Measurements from ENCODE around the gene OR2L5. TPM values are rescaled to one million over a fixed set of nuclear protein-coding genes. Genes with fewer than 3 reads are reported as not detected.

The OR2L5 gene
- total RNA-seq, 1 experiment from 2014 or later: not detected

DNA sequence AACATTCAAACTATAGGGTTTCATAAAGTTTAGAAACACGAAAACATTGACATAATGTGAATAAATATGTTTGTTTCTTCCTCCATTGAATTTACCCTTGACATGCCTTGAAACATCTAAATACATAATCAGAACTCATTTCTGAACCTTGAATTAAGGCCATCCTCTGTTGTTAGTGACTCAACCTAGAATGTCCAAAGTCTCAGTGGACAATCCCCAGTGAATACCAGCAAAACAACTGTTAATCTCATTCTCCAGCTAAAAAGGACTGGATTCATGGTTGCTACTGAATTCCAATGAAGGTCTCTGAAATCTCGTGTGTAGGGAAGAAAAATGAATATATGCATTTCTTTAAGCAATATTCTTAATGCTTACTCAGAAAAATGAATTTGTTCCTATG, 16.3 kb downstream of the OR2L5 start, which contains the start of gene OR2L2:
TSS of gene OR2L2 (plus strand) at position 301 of the 400 bp plus-strand sequence. CDS start 8,198 bp downstream, outside the sequence.
- no peak for DNase-seq (ENCODE audit: low read depth, low spot score)
- Histone ChIP-seq H3K4me1 (ENCODE audit: control insufficient read depth in 1 of 2, insufficient read depth in 2 of 2, low read length in 2 of 2) (no peaks in the 10 kb centered on the region), H3K27ac (ENCODE audit: low read depth, low read length) (no peak within 1 kb of the TSS), H3K9me3 (ENCODE audit: control insufficient read depth in 1 of 2, insufficient read depth in 1 of 2, low read depth in 1 of 2, low read length in 2 of 2) (peaks cover 7 to 10% of the 10 kb centered on the region in 2 experiments; a peak in 2 of 4 replicates), H3K27me3 (ENCODE audit: insufficient read depth, low read length) (no peaks in the 10 kb centered on the region), H3K79me2 (ENCODE audit: insufficient read depth, low read length) (no peaks in the 10 kb centered on the region), H3K4me2 (ENCODE audit: low read length) (no peak within 1 kb of the TSS), H4K20me1 (ENCODE audit: insufficient read depth) (no peaks in the 10 kb centered on the region), H3K9me2 (ENCODE audit: insufficient read depth) (no peaks in the 10 kb centered on the region), H3K9ac (ENCODE audit: low read length) (no peak within 1 kb of the TSS), H3K36me3 (ENCODE audit: control insufficient read depth in 1 of 2, insufficient read depth in 2 of 2, low read length in 2 of 2) (no peaks in the 10 kb centered on the region), H3K4me3 (replicated peaks in 1 of 2; ENCODE audit: low read depth in 1 of 2, low read length in 2 of 2) (no peak within 1 kb of the TSS), H2AFZ (ENCODE audit: low read depth, low read length, poor library complexity, severe bottlenecking) (no peak within 1 kb of the TSS)
- POLR2A ChIA-PET: no interaction called here
- CTCF ChIA-PET: no interaction called here
- no TSS peak for BruUV-seq (replicated peaks)
- RAD21 ChIA-PET (ENCODE audit: low non-redundant PET in 1 of 2, low total read pairs in 2 of 2, uncharacterized antibody in 2 of 2, unreplicated experiment in 2 of 2): no interaction called here
- TF ChIP-seq ZBTB33 (IDR thresholded peaks at IDR 0.05; ENCODE audit: extremely low read depth, insufficient replicate concordance, low read length) (no peak), EGR1 (IDR thresholded peaks at IDR 0.05; ENCODE audit: low read depth) (no peak), TCF7L2 (IDR thresholded peaks at IDR 0.05; ENCODE audit: borderline replicate concordance, extremely low read depth, insufficient read depth, insufficient read length) (no peak), CBX3 (IDR thresholded peaks at IDR 0.05; ENCODE audit: low read depth) (no peak), RAD21 (IDR thresholded peaks at IDR 0.05; ENCODE audit: low read depth) (no peak), POLR2AphosphoS5 (IDR thresholded peaks at IDR 0.05; ENCODE audit: low read depth, low read length) (no peak), SP1 (IDR thresholded peaks at IDR 0.05; ENCODE audit: low read depth) (no peak), YY1 (IDR thresholded peaks at IDR 0.05; ENCODE audit: extremely low read depth, insufficient replicate concordance, low read depth, low read length) (no peak), ZFX (IDR thresholded peaks at IDR 0.05) (no peak), ZNF274 (IDR thresholded peaks at IDR 0.05; ENCODE audit: low read depth, low read length) (no peak), REST (IDR thresholded peaks at IDR 0.05; ENCODE audit: low read depth) (no peak), FOSL1 (IDR thresholded peaks at IDR 0.05; ENCODE audit: low read depth) (no peak), EZH2phosphoT487 (IDR thresholded peaks at IDR 0.05; ENCODE audit: borderline replicate concordance) (no peak), CTCF (IDR thresholded peaks at IDR 0.05 in 2 of 3, conservative IDR thresholded peaks at IDR 0.05 in 1 of 3; ENCODE audit: borderline replicate concordance in 1 of 3, insufficient read depth in 1 of 3, low read depth in 2 of 3, low read length in 2 of 3) (no peak), ELF1 (IDR thresholded peaks at IDR 0.05; ENCODE audit: borderline replicate concordance, low read depth) (no peak), SIN3A (IDR thresholded peaks at IDR 0.05; ENCODE audit: low read depth) (no peak), EZH2 (IDR thresholded peaks at IDR 0.05) (no peak), POLR2A (IDR thresholded peaks at IDR 0.05; ENCODE audit: borderline replicate concordance, extremely low read depth, insufficient read depth, insufficient read length) (no peak)
- TF ChIP-seq, protein P1, sequence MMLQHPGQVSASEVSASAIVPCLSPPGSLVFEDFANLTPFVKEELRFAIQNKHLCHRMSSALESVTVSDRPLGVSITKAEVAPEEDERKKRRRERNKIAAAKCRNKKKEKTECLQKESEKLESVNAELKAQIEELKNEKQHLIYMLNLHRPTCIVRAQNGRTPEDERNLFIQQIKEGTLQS (IDR thresholded peaks at IDR 0.05): no peak
- TF ChIP-seq, protein P2, sequence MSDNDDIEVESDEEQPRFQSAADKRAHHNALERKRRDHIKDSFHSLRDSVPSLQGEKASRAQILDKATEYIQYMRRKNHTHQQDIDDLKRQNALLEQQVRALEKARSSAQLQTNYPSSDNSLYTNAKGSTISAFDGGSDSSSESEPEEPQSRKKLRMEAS (IDR thresholded peaks at IDR 0.05): no peak
- ATAC-seq: no peak
- intact Hi-C loops (cut with micrococcal nuclease): no loop called here
